ENCODE data around the gene ACOX1. TPM values are rescaled to one million over a fixed set of nuclear protein-coding genes. Genes with fewer than 3 reads are reported as not detected.

Gene ACOX1
- polyA plus RNA-seq (ENCODE audit: insufficient read length in 12 of 12): 10 to 100 TPM in 11 of 12 donors, not detected in 1; 16.8 to 23.3 (median 20.8) TPM
- long read RNA-seq, donor 1, full-length matches to known transcripts: 4 of 40 reads
- long read RNA-seq, donor 1, partial matches to known transcripts: 36 of 40 reads
- long read RNA-seq, donor 1, other reads (novel, unspliced or antisense): 0 of 40 reads
- long read RNA-seq, donor 2, full-length matches to known transcripts: 2 of 2 reads
- long read RNA-seq, donor 2, partial matches to known transcripts: 0 of 2 reads
- long read RNA-seq, donor 2, other reads (novel, unspliced or antisense): 0 of 2 reads
- long read RNA-seq, donor 3: 0 reads
- long read RNA-seq, donor 4, full-length matches to known transcripts: 3 of 3 reads
- long read RNA-seq, donor 4, partial matches to known transcripts: 0 of 3 reads
- long read RNA-seq, donor 4, other reads (novel, unspliced or antisense): 0 of 3 reads
- long read RNA-seq, donor 5, full-length matches to known transcripts: 4 of 4 reads
- long read RNA-seq, donor 5, partial matches to known transcripts: 0 of 4 reads
- long read RNA-seq, donor 5, other reads (novel, unspliced or antisense): 0 of 4 reads
- long read RNA-seq, donor 6: 0 reads
- long read RNA-seq, donor 7, full-length matches to known transcripts: 1 of 1 reads
- long read RNA-seq, donor 7, partial matches to known transcripts: 0 of 1 reads
- long read RNA-seq, donor 7, other reads (novel, unspliced or antisense): 0 of 1 reads
- long read RNA-seq, donor 8, full-length matches to known transcripts: 2 of 13 reads
- long read RNA-seq, donor 8, partial matches to known transcripts: 11 of 13 reads
- long read RNA-seq, donor 8, other reads (novel, unspliced or antisense): 0 of 13 reads
- long read RNA-seq, donor 9, full-length matches to known transcripts: 1 of 1 reads
- long read RNA-seq, donor 9, partial matches to known transcripts: 0 of 1 reads
- long read RNA-seq, donor 9, other reads (novel, unspliced or antisense): 0 of 1 reads
- long read RNA-seq, donor 10, full-length matches to known transcripts: 3 of 15 reads
- long read RNA-seq, donor 10, partial matches to known transcripts: 12 of 15 reads
- long read RNA-seq, donor 10, other reads (novel, unspliced or antisense): 0 of 15 reads
- long read RNA-seq, donor 11, full-length matches to known transcripts: 3 of 3 reads
- long read RNA-seq, donor 11, partial matches to known transcripts: 0 of 3 reads
- long read RNA-seq, donor 11, other reads (novel, unspliced or antisense): 0 of 3 reads

- DNase-seq: peak; percentile 98
Observed at GRCh38 chr17:75978938-75979704, at the start of gene ACOX1, which contains the start of gene TEN1. TSS of gene ACOX1 (minus strand) at chr17:75979166. CDS start at chr17:75979073, 93 bp downstream. TSS of gene TEN1 (plus strand) at chr17:75979240. CDS start at chr17:75986193, 6,953 bp downstream.

GRCh38 chr17:76027159-76027839, 48.3 kb upstream of the ACOX1 start, which contains the start of gene EVPL:
TSS of gene EVPL (minus strand) at chr17:76027306. CDS start at chr17:76027198, 108 bp downstream.
- DNase-seq: no peak

- no peak for DNase-seq
Observed at GRCh38 chr17:76026714-76027158, 47.8 kb upstream of the ACOX1 start.

DNA sequence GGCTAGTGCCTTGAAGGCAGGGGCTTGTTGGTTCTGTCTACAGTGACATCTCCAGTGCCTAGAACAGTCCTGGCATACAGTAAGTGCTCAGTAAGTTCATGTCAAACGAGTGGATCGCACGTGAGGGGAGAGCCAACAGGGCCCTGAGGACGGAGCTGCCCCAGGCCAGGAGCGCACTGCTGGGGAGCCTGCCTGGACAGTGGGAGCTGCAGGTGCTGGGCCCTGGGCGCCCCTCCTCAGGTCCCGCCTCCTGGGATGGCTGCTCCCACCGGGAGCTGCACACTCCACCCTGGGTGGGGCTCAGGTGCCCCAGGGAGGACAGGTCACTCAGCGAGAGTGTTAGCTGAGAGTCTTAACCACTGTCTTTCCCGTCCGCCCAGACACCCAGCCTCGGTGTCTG, 46.3 kb upstream of the ACOX1 start:
- DNase-seq: no peak

GRCh38 chr17:76024353-76024752, 45.4 kb upstream of the ACOX1 start:
- DNase-seq: no peak

- no peak for DNase-seq
Observed at GRCh38 chr17:76023900-76024237, 44.9 kb upstream of the ACOX1 start.

- no peak for DNase-seq
Observed at GRCh38 chr17:76022973-76023899, 44.3 kb upstream of the ACOX1 start.

DNA sequence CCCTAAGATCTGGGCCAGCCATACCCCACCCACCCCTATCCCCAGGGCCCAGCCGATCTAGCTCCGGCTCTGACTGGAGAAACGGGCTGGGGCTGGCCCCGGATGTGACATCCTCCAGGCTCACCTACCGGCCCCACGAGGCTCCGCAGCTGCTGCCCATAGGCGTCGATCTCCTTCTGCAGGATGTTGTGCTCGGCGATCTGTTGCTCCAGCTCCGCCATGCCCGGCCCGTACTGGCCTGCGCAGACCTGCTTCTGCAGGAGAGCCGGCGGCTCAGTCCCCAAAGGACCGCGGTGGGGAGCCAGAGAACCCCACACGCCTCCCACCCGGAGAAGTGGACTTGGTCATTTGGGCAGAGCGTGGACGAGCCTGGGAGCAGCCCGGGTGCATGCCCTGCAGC, 43.3 kb upstream of the ACOX1 start:
- no peak for DNase-seq

GRCh38 chr17:76019833-76020467, 41.0 kb upstream of the ACOX1 start:
- no peak for DNase-seq

- DNase-seq: no peak
Observed at GRCh38 chr17:76018801-76019200, 39.8 kb upstream of the ACOX1 start.

- no peak for DNase-seq
Observed at GRCh38 chr17:76018340-76018680, 39.3 kb upstream of the ACOX1 start.

DNA sequence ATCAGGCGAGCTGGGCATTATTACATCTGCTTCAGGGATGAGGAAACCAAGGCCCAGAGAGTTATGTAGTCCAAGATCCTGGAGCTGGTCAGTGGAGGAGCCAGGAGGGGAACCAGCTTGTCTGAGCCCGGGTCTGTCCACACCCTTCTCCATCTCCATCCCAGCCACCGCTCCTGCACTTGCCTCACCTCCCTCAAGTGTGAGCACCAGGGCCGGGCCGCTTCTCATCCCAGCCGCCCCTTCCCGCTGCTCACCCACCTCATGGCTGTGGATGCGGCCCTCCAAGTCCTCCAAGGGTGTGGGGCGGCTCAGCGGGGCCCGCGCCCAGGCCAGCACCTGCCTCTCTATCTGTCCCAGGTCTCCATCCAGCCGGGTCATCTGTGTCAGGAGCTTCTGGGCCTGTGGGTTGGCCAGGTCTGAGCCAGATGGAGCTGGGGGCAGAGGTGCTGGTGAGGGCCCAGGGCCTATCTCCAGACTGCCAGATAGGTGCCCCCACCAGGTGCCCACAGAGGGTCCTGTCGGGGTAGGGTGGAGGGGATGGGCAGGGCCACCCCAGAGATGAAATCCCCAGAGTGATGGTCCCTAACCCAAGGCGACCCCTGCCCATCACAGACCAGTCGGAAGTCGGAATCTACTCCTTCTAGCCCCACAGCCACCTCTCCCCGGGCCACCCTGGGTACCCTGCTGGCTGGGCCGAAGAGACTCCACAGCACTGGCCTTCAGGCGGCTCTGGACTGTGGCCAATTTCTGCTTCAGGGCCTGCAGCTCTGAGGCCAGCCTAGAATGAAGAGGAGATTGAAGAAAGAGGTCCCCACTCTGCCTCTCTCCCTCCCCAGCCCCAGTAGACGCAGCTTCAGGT, 38.7 kb upstream of the ACOX1 start:
- DNase-seq: no peak

DNA sequence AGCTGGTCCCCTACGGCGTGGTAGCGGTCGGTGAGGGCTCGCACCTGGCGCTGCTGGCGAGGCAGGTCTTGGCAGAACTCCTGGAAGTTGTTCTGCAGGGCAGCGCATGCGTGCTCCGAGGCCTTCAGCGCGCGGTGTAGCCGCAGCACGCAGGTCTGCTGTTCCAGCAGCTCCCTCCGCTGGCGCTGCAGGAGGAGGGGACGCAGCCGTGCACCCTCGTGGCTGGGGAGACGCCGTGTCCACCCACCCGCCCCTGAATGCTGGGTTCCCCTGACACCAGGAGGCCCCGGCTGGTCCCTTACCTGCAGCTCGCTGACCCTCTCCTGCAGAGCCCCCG, 35.9 kb upstream of the ACOX1 start:
- DNase-seq: no peak

DNA sequence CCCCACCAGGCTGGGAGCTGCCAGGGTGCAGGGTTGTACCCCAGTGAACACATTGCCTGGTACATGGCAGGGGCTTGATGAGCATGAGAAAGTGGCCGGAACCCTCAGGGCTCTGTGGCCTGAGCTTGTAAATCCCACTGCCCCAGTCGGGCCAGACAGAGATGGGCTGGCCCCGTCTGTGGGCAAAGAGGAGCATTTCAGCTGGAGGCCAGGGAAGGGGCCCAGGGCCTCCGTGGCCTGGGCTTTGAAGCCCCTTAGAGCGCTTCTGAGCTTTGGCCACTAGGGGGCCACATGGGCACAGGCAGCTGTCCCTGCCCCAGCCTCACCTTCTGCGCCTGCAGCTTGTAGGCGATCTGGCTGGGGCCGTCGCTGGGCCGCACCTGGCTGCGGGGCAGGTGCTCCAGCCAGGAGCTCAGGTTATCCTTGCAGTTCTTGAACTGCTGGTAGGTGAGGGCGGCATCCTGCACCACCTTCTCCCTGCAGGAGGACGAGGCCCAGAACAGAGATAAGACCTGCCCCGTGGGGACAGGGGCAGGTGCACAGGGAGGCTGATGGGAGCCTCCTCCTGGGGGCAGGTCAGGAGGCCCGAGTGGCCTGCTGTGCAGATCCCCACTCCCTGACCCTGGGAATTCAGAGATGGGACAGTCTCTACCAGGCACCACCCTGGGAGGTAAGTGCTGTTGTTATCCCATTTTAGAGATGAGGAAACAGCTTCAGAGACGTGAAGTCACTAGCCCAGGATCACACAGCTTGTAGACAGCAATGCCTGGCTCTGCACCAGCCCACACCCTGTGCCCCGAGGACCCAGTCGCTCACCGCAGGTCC, 35.3 kb upstream of the ACOX1 start:
- DNase-seq: peak; percentile 59

GRCh38 chr17:76013377-76013932, 34.5 kb upstream of the ACOX1 start:
- DNase-seq: no peak

DNA sequence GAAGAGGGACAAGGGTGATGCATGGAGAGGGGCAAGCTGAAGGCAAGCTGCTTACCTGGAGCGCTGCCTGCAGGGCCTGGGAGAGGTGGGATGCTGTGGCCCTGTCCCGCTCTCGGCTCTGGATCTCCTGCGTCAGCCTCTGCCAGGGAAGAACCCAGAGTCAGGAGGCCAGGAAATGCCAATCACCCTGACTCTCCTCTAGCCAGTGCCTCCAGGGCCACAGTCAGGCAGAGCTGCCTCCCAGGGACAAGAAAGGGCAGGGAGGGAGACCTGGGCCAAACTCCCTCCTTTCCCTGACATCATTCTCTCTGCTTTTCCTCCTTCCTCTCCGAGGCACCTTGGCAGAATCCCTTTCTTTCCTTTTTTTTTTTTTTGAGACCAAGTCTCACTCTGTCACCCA, 33.0 kb upstream of the ACOX1 start:
- DNase-seq: no peak

All from muscle of arm (tissue), 14 donors.